Measurements from ENCODE around the gene KRTAP10-10.
"Not testable (repeated sequence)": the region's sequence is repeated elsewhere in the genome, so short reads cannot be mapped to it uniquely, and the experiment has no call there.

KRTAP10-10 gene

DNA sequence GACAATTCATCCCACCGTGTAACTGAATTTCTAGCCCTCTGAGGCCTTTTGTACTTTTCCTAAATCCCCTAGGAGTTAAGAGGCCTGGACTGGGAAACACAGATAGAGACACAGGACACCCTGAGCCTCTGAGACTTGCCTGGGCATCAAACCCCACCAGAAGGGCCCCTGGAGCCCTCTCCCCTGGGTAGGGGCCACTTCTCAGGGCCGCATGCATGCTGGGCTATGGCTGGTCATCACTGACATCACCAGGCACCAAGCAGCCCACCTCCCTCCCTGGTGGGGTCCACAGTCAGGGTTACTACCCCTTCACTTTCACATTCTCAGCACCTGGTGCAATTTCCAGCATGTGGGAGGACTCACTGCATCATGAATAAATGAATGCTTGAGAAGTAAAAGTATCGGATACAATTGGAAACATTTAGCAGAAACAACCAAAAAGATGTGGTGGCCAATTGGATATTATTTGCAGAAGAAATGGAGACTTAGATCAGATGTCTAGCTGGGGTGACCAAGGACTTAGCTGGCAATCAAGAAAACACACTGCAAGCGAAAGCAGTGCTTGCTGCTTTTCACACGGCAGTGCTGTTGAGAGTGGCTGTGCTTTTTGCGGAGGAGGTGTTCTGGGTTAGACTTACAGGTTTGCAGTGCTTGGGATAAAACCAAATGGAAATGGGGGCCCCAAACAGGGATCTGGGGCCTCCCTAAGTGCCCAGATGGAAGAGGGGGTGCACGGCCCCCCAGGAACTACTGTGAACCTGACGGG lies 37.7 kb upstream of the KRTAP10-10 start:
- H4K91ac ChIP-seq (ENCODE audit: low read depth, low read length) = peak overlapping the region; percentile 3
- no peak overlapping the region for H3K18ac ChIP-seq (ENCODE audit: low read length)
- H4K12ac ChIP-seq (ENCODE audit: low read depth, low read length) = no peak overlapping the region
- peaks cover 0 to 5% of the 10 kb centered on the region in 2 experiments for H3K4me1 ChIP-seq (ENCODE audit: control insufficient read depth in 1 of 2, insufficient read depth in 2 of 2, low read length in 2 of 2)
- H2BK12ac ChIP-seq (ENCODE audit: low read length) = no peak overlapping the region
- no peak overlapping the region for H3K14ac ChIP-seq (ENCODE audit: low read length)
- no peak overlapping the region for H3K27ac ChIP-seq (ENCODE audit: low read depth, low read length)
- H2BK120ac ChIP-seq (ENCODE audit: insufficient read depth, low read length, poor library complexity) = no peak overlapping the region
- no CpG with 5 or more reads among the region's 8 CpGs for WGBS (ENCODE audit: extremely low coverage, insufficient coverage, insufficient read length)
- H2AFZ ChIP-seq (ENCODE audit: insufficient read depth, low read length, poor library complexity) = no peak overlapping the region
- H4K8ac ChIP-seq (ENCODE audit: low read depth, low read length) = no peak overlapping the region
- no peak overlapping the region for H3K4me2 ChIP-seq (ENCODE audit: low read length)
- H2BK5ac ChIP-seq (ENCODE audit: low read depth, low read length, poor library complexity) = no peak overlapping the region
- peaks cover 7% of the 10 kb centered on the region for H3K9me3 ChIP-seq (ENCODE audit: insufficient read depth, low read depth, low read length)
- H3K79me2 ChIP-seq (ENCODE audit: control insufficient read depth, insufficient read depth, low read length, poor library complexity) = no peaks in the 10 kb centered on the region
- H3K27me3 ChIP-seq (ENCODE audit: insufficient read depth, low read length) = no peaks in the 10 kb centered on the region
- H3K4ac ChIP-seq (ENCODE audit: low read depth, low read length) = no peak overlapping the region
- H3K4me3 ChIP-seq (ENCODE audit: low read depth, low read length) = no peak overlapping the region
- H3K36me3 ChIP-seq (ENCODE audit: control insufficient read depth in 1 of 2, insufficient read depth in 2 of 2, low read length in 2 of 2) = no peaks in the 10 kb centered on the region
- H2AK5ac ChIP-seq (ENCODE audit: low read length) = no peak overlapping the region
- H3K79me1 ChIP-seq (ENCODE audit: low read length) = no peaks in the 10 kb centered on the region
- no peak overlapping the region for H3K9ac ChIP-seq (ENCODE audit: low read length)
- H3K23ac ChIP-seq (ENCODE audit: low read length) = no peak overlapping the region
- no peak for DNase-seq

- H3K23ac ChIP-seq (ENCODE audit: low read length) = not testable (repeated sequence)
Measured at GRCh38 chr21:44600118-44600978, 36.8 kb upstream of the KRTAP10-10 start, which contains the start of gene KRTAP10-7. KRTAP10-7 (plus strand) TSS chr21:44600597; CDS start chr21:44600622, 25 bp downstream.

GRCh38 chr21:44601091-44601490 lies 36.1 kb upstream of the KRTAP10-10 start:
- not testable (repeated sequence) for H3K27me3 ChIP-seq (ENCODE audit: insufficient read depth, low read length); H4K12ac ChIP-seq (ENCODE audit: low read depth, low read length); H2BK5ac ChIP-seq (ENCODE audit: low read depth, low read length, poor library complexity); DNase-seq; H2AK5ac ChIP-seq (ENCODE audit: low read length); H3K36me3 ChIP-seq (ENCODE audit: control insufficient read depth in 1 of 2, insufficient read depth in 2 of 2, low read length in 2 of 2); H4K91ac ChIP-seq (ENCODE audit: low read depth, low read length); H2BK120ac ChIP-seq (ENCODE audit: insufficient read depth, low read length, poor library complexity); H3K18ac ChIP-seq (ENCODE audit: low read length); H3K4me3 ChIP-seq (ENCODE audit: low read depth, low read length); H3K4me2 ChIP-seq (ENCODE audit: low read length); H3K9ac ChIP-seq (ENCODE audit: low read length); H2BK12ac ChIP-seq (ENCODE audit: low read length); H4K8ac ChIP-seq (ENCODE audit: low read depth, low read length); H3K79me1 ChIP-seq (ENCODE audit: low read length); H3K27ac ChIP-seq (ENCODE audit: low read depth, low read length); H3K9me3 ChIP-seq (ENCODE audit: insufficient read depth, low read depth, low read length); H2AFZ ChIP-seq (ENCODE audit: insufficient read depth, low read length, poor library complexity); H3K79me2 ChIP-seq (ENCODE audit: control insufficient read depth, insufficient read depth, low read length, poor library complexity); H3K4me1 ChIP-seq (ENCODE audit: control insufficient read depth in 1 of 2, insufficient read depth in 2 of 2, low read length in 2 of 2); H3K4ac ChIP-seq (ENCODE audit: low read depth, low read length); H3K23ac ChIP-seq (ENCODE audit: low read length); H3K14ac ChIP-seq (ENCODE audit: low read length)
- WGBS (ENCODE audit: extremely low coverage, insufficient coverage, insufficient read length) = no CpG with 5 or more reads among the region's 10 CpGs

More at GRCh38 chr21:44600118-44600978, 36.8 kb upstream of the KRTAP10-10 start, which contains the start of gene KRTAP10-7:
- H3K4me1 ChIP-seq (ENCODE audit: control insufficient read depth in 1 of 2, insufficient read depth in 2 of 2, low read length in 2 of 2); H3K36me3 ChIP-seq (ENCODE audit: control insufficient read depth in 1 of 2, insufficient read depth in 2 of 2, low read length in 2 of 2); H2BK12ac ChIP-seq (ENCODE audit: low read length); H3K79me1 ChIP-seq (ENCODE audit: low read length); H3K4me2 ChIP-seq (ENCODE audit: low read length); H3K27me3 ChIP-seq (ENCODE audit: insufficient read depth, low read length); H3K9ac ChIP-seq (ENCODE audit: low read length); H4K8ac ChIP-seq (ENCODE audit: low read depth, low read length); H2AFZ ChIP-seq (ENCODE audit: insufficient read depth, low read length, poor library complexity); H4K12ac ChIP-seq (ENCODE audit: low read depth, low read length); H2BK120ac ChIP-seq (ENCODE audit: insufficient read depth, low read length, poor library complexity); H3K4ac ChIP-seq (ENCODE audit: low read depth, low read length); H3K79me2 ChIP-seq (ENCODE audit: control insufficient read depth, insufficient read depth, low read length, poor library complexity); H3K4me3 ChIP-seq (ENCODE audit: low read depth, low read length); DNase-seq; H2AK5ac ChIP-seq (ENCODE audit: low read length); H3K9me3 ChIP-seq (ENCODE audit: insufficient read depth, low read depth, low read length); H3K14ac ChIP-seq (ENCODE audit: low read length); H3K27ac ChIP-seq (ENCODE audit: low read depth, low read length); H3K18ac ChIP-seq (ENCODE audit: low read length); H4K91ac ChIP-seq (ENCODE audit: low read depth, low read length); H2BK5ac ChIP-seq (ENCODE audit: low read depth, low read length, poor library complexity): not testable (repeated sequence)
- no CpG with 5 or more reads among the region's 23 CpGs for WGBS (ENCODE audit: extremely low coverage, insufficient coverage, insufficient read length)

DNA sequence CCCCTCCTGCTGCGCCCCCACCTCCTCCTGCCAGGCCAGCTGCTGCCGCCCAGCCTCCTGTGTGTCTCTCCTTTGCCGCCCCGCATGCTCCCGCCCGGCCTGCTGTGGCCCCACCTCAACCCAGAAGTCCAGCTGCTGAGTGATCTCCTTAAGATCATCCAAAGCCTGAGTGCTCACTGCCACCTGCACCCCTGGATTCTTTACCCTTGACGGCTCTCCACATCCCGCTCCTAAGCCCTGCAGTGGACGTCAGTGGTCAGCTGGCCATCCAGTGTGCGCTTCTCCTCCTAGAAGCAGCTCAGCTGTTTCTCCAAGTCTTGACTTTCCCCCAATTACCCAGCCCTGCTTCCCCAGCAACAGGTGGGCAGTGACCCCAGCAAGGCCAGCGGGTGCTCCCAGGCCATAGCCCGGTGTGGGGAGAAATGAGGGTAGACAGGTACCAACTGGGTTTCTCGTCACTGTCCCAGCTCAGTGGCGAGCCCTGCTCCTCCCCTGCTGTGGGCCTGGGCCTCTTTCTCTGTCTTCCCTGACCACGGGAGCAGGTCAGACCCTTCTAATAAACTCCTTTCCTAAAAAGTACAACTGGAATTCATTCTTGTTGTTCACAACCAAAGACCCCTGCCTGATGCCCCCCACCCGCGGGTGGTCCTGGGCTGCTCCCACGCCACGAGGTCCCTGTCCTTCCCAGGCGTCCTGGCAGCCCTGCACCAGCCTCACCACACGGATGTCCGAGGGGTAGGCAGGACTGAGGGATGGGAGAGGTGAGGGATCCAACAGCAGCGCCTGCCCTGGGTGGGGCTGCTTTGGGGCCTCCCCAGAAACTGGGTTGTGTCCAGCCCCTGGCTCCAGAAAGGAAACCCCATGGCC lies 35.3 kb upstream of the KRTAP10-10 start:
- no CpG with 5 or more reads among the region's 23 CpGs for WGBS (ENCODE audit: extremely low coverage, insufficient coverage, insufficient read length)
- Histone ChIP-seq H2BK120ac (ENCODE audit: insufficient read depth, low read length, poor library complexity) (no peak overlapping the region), H3K9ac (ENCODE audit: low read length) (no peak overlapping the region), H3K4ac (ENCODE audit: low read depth, low read length) (no peak overlapping the region), H4K8ac (ENCODE audit: low read depth, low read length) (no peak overlapping the region), H3K79me1 (ENCODE audit: low read length) (no peaks in the 10 kb centered on the region), H3K27me3 (ENCODE audit: insufficient read depth, low read length) (no peaks in the 10 kb centered on the region), H3K23ac (ENCODE audit: low read length) (no peak overlapping the region), H3K4me3 (ENCODE audit: low read depth, low read length) (no peak overlapping the region), H2BK5ac (ENCODE audit: low read depth, low read length, poor library complexity) (no peak overlapping the region), H2BK12ac (ENCODE audit: low read length) (no peak overlapping the region), H2AFZ (ENCODE audit: insufficient read depth, low read length, poor library complexity) (no peak overlapping the region), H3K4me2 (ENCODE audit: low read length) (no peak overlapping the region), H2AK5ac (ENCODE audit: low read length) (no peak overlapping the region), H4K91ac (ENCODE audit: low read depth, low read length) (no peak overlapping the region), H3K79me2 (ENCODE audit: control insufficient read depth, insufficient read depth, low read length, poor library complexity) (no peaks in the 10 kb centered on the region), H3K27ac (ENCODE audit: low read depth, low read length) (no peak overlapping the region), H3K4me1 (ENCODE audit: control insufficient read depth in 1 of 2, insufficient read depth in 2 of 2, low read length in 2 of 2) (no peaks in the 10 kb centered on the region), H3K9me3 (ENCODE audit: insufficient read depth, low read depth, low read length) (peaks cover 7% of the 10 kb centered on the region), H3K36me3 (ENCODE audit: control insufficient read depth in 1 of 2, insufficient read depth in 2 of 2, low read length in 2 of 2) (no peaks in the 10 kb centered on the region), H3K14ac (ENCODE audit: low read length) (no peak overlapping the region), H4K12ac (ENCODE audit: low read depth, low read length) (no peak overlapping the region), H3K18ac (ENCODE audit: low read length) (no peak overlapping the region)
- no peak for DNase-seq

All from trophoblast cell (in vitro differentiated cells and primary cell).